Endodermal cell (in vitro differentiated cells): ENCODE results near the gene MAML1. TPM values are rescaled to one million over a fixed set of nuclear protein-coding genes. Genes with fewer than 3 reads are reported as not detected.
A peak's percentile ranks its signal among the peaks of the same experiment; 100 is the strongest.

Experiments used
- DNase-seq: peaks from one replicate; pipeline ENCODE4 v3.0.0-alpha.2; 2017
- H3K27ac ChIP-seq: 2 replicates; pipeline ENCODE4 v1.5.1; 2013; ENCODE audit warnings: mild to moderate bottlenecking, low read depth, low read length, moderate library complexity
- H3K27me3 ChIP-seq: 2 replicates; pipeline ENCODE4 v1.6.1; 2013; ENCODE audit warnings: mild to moderate bottlenecking, low read length, moderate library complexity; ENCODE audit not compliant: insufficient read depth, control insufficient read depth, poor library complexity, severe bottlenecking
- H3K36me3 ChIP-seq: 2 replicates; pipeline ENCODE4 v1.7.0; 2013; ENCODE audit warnings: mild to moderate bottlenecking, low read length, moderate library complexity; ENCODE audit not compliant: control insufficient read depth, insufficient read depth
- H3K4me1 ChIP-seq: one replicate; pipeline ENCODE4 v1.7.0; 2013; ENCODE audit warnings: low read length; ENCODE audit not compliant: control insufficient read depth, insufficient read depth
- H3K4me3 ChIP-seq: 2 replicates; pipeline ENCODE4 v1.5.1; 2013; ENCODE audit warnings: mild to moderate bottlenecking, low read length, moderate library complexity
- H3K9ac ChIP-seq: 2 replicates; pipeline ENCODE4 v1.6.1; 2013; ENCODE audit warnings: mild to moderate bottlenecking, low read length, moderate library complexity; ENCODE audit not compliant: poor library complexity, severe bottlenecking; ENCODE audit errors: extremely low read depth
- H3K9me3 ChIP-seq: 2 replicates; pipeline ENCODE4 v1.6.1; 2013; ENCODE audit warnings: mild to moderate bottlenecking, low read length, moderate library complexity; ENCODE audit not compliant: control insufficient read depth
- H3K27ac Mint-ChIP-seq: 2 replicates; pipeline ENCODE4 v1.8.0; 2020; ENCODE audit warnings: mixed read lengths
- H3K27me3 Mint-ChIP-seq: 2 replicates; pipeline ENCODE4 v1.8.0; 2021; ENCODE audit warnings: mild to moderate bottlenecking, mixed read lengths; ENCODE audit not compliant: insufficient read depth
- H3K36me3 Mint-ChIP-seq: 2 replicates; pipeline ENCODE4 v1.8.0; 2020; ENCODE audit warnings: low read depth, mixed read lengths
- H3K4me1 Mint-ChIP-seq: 2 replicates; pipeline ENCODE4 v1.8.0; 2020; ENCODE audit warnings: mixed read lengths
- H3K4me3 Mint-ChIP-seq: 2 replicates; pipeline ENCODE4 v1.8.0; 2020; ENCODE audit warnings: mild to moderate bottlenecking, moderate library complexity, mixed read lengths
- H3K9me3 Mint-ChIP-seq: 2 replicates; pipeline ENCODE4 v1.8.0; 2020; ENCODE audit warnings: mild to moderate bottlenecking, mixed read lengths
- WGBS, 2 experiments: methylation state at CpG; one replicate each; pipeline versions ENCODE4 v1.1.5 to v1.1.7; 2013; ENCODE audit warnings: missing lambda C conversion rate in 2 of 2, mixed read lengths in 1 of 2; ENCODE audit not compliant: insufficient coverage in 1 of 2, insufficient read length in 1 of 2; 5-methylcytosine and 5-hydroxymethylcytosine counted together
- total RNA-seq, 2 donors: library from RNA; stranded (reverse); fragmentation: NEBNext Ultra II Directional in 1 of 2; extraction: Animal tissue kit (Norgen Biotek cat#: 25700) in 1 of 2; gene quantifications; 2 replicates in 1 of 2; 3 replicates in 1 of 2; pipeline ENCODE4 v1.2.1, GENCODE V29; 2021
- TF ChIP-seq, protein P1 (sequence below): fragments of 200-600 bp; sonication (generic); conservative IDR thresholded peaks from 2 replicates; pipeline ENCODE4 v1.5.0; 2021; ENCODE audit warnings: antibody characterized with exemption, mild to moderate bottlenecking

The MAML1 gene
- total RNA-seq, 2 donors from 2014 or later: 38.9 to 41.4 TPM

- H3K27ac ChIP-seq: no peak overlapping the region
- no peaks in the 10 kb centered on the region for H3K9me3 Mint-ChIP-seq
- no peaks in the 10 kb centered on the region for H3K9me3 ChIP-seq
- peaks cover 39% of the 10 kb centered on the region for H3K36me3 ChIP-seq
- no peak for DNase-seq
- no peaks in the 10 kb centered on the region for H3K27me3 ChIP-seq
- H3K9ac ChIP-seq: no peak overlapping the region
- H3K4me1 Mint-ChIP-seq: peaks cover 17% of the 10 kb centered on the region
- peak overlapping the region; percentile 48 for H3K4me3 Mint-ChIP-seq
- no peak overlapping the region for H3K27ac Mint-ChIP-seq
- H3K27me3 Mint-ChIP-seq: peaks cover 4% of the 10 kb centered on the region
- H3K36me3 Mint-ChIP-seq: peaks cover 36% of the 10 kb centered on the region
- no peak overlapping the region for H3K4me3 ChIP-seq
- TF ChIP-seq, protein P1, sequence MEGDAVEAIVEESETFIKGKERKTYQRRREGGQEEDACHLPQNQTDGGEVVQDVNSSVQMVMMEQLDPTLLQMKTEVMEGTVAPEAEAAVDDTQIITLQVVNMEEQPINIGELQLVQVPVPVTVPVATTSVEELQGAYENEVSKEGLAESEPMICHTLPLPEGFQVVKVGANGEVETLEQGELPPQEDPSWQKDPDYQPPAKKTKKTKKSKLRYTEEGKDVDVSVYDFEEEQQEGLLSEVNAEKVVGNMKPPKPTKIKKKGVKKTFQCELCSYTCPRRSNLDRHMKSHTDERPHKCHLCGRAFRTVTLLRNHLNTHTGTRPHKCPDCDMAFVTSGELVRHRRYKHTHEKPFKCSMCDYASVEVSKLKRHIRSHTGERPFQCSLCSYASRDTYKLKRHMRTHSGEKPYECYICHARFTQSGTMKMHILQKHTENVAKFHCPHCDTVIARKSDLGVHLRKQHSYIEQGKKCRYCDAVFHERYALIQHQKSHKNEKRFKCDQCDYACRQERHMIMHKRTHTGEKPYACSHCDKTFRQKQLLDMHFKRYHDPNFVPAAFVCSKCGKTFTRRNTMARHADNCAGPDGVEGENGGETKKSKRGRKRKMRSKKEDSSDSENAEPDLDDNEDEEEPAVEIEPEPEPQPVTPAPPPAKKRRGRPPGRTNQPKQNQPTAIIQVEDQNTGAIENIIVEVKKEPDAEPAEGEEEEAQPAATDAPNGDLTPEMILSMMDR: no peak
- H3K4me1 ChIP-seq: peaks cover 16% of the 10 kb centered on the region
- 96 to 100% methylated on average over 16 to 21 of the region's 21 CpGs for WGBS, 2 experiments
Observed at GRCh38 chr5:179815491-179816249, 83.0 kb downstream of the MAML1 start.

GRCh38 chr5:179816401-179816795 is 83.8 kb downstream of the MAML1 start:
- Mint-ChIP-seq H3K4me3 (peak overlapping the region; percentile 48), H3K9me3 (no peaks in the 10 kb centered on the region), H3K36me3 (peaks cover 32% of the 10 kb centered on the region), H3K4me1 (peaks cover 17% of the 10 kb centered on the region), H3K27ac (no peak overlapping the region), H3K27me3 (peaks cover 4% of the 10 kb centered on the region)
- no peak for DNase-seq
- H3K27me3 ChIP-seq: no peaks in the 10 kb centered on the region
- 75 to 97% methylated on average over 8 to 23 of the region's 23 CpGs for WGBS, 2 experiments
- H3K9me3 ChIP-seq: no peaks in the 10 kb centered on the region
- peaks cover 38% of the 10 kb centered on the region for H3K36me3 ChIP-seq
- H3K27ac ChIP-seq: no peak overlapping the region
- H3K9ac ChIP-seq: no peak overlapping the region
- peaks cover 16% of the 10 kb centered on the region for H3K4me1 ChIP-seq
- TF ChIP-seq, protein P1: no peak
- H3K4me3 ChIP-seq: no peak overlapping the region

GRCh38 chr5:179816796-179817469 is 84.3 kb downstream of the MAML1 start:
- no peaks in the 10 kb centered on the region for H3K9me3 Mint-ChIP-seq
- Histone ChIP-seq H3K4me3 (no peak overlapping the region), H3K9ac (no peak overlapping the region), H3K27me3 (no peaks in the 10 kb centered on the region), H3K4me1 (peaks cover 16% of the 10 kb centered on the region), H3K27ac (no peak overlapping the region), H3K9me3 (no peaks in the 10 kb centered on the region), H3K36me3 (peaks cover 34% of the 10 kb centered on the region)
- 11 to 16% methylated on average over 16 to 72 of the region's 72 CpGs for WGBS, 2 experiments
- peaks cover 28% of the 10 kb centered on the region for H3K36me3 Mint-ChIP-seq
- DNase-seq: peak; percentile 70
- H3K27me3 Mint-ChIP-seq: peaks cover 4% of the 10 kb centered on the region
- TF ChIP-seq, protein P1: no peak
- H3K4me3 Mint-ChIP-seq: peak overlapping the region; percentile 48
- H3K4me1 Mint-ChIP-seq: peaks cover 18% of the 10 kb centered on the region
- no peak overlapping the region for H3K27ac Mint-ChIP-seq
